Ureter (tissue), 1 donor: Measurements from ENCODE around the gene GEMIN7. TPM values are rescaled to one million over a fixed set of nuclear protein-coding genes. Genes with fewer than 3 reads are reported as not detected.

Source experiments
- DNase-seq: peaks from one replicate; pipeline ENCODE4 v3.0.0-alpha.2; 2020; ENCODE audit warnings: low spot score
- total RNA-seq: library from RNA; stranded (reverse); gene quantifications from one replicate; pipeline ENCODE4 v1.2.4, GENCODE V29; 2023
- donor health status: DM: yes; HTN: yes; CAD: no.

GEMIN7 gene
- total RNA-seq, 1 donor from 2014 or later = 19.9 TPM

- DNase-seq = no peak
Observed at GRCh38 chr19:45090034-45090433, 11.0 kb downstream of the GEMIN7 start.

GRCh38 chr19:45090606-45091005 is 11.5 kb downstream of the GEMIN7 start:
- no peak for DNase-seq

GRCh38 chr19:45091031-45091923 is 12.2 kb downstream of the GEMIN7 start:
- peak; percentile 99 for DNase-seq

GRCh38 chr19:45092747-45093678 is 14.0 kb downstream of the GEMIN7 start, which contains the start of gene PPP1R37:
Gene PPP1R37, plus strand, starts transcription at chr19:45093179. Its CDS starts 147 bp downstream, at chr19:45093326.
- DNase-seq = peak; percentile 95

GRCh38 chr19:45094137-45094536 is 15.1 kb downstream of the GEMIN7 start:
- DNase-seq = no peak

GRCh38 chr19:45094707-45095106 is 15.6 kb downstream of the GEMIN7 start:
- no peak for DNase-seq

- DNase-seq = no peak
Observed at GRCh38 chr19:45095496-45096413, 16.7 kb downstream of the GEMIN7 start.

- no peak for DNase-seq
Observed at GRCh38 chr19:45096700-45097099, 17.6 kb downstream of the GEMIN7 start.

- no peak for DNase-seq
Observed at GRCh38 chr19:45097450-45097775, 18.4 kb downstream of the GEMIN7 start.

GRCh38 chr19:45097776-45098520 is 18.9 kb downstream of the GEMIN7 start:
- peak; percentile 70 for DNase-seq

- no peak for DNase-seq
Observed at GRCh38 chr19:45098521-45099466, 19.7 kb downstream of the GEMIN7 start.

- DNase-seq = peak; percentile 79
Observed at GRCh38 chr19:45099467-45100191, 20.6 kb downstream of the GEMIN7 start.

- DNase-seq = no peak
Observed at GRCh38 chr19:45100201-45100600, 21.1 kb downstream of the GEMIN7 start.

GRCh38 chr19:45100846-45101252 is 21.8 kb downstream of the GEMIN7 start:
- DNase-seq = no peak

GRCh38 chr19:45101806-45102205 is 22.7 kb downstream of the GEMIN7 start:
- DNase-seq = no peak

GRCh38 chr19:45102481-45102880 is 23.4 kb downstream of the GEMIN7 start:
- no peak for DNase-seq

- DNase-seq = no peak
Observed at GRCh38 chr19:45103156-45103507, 24.1 kb downstream of the GEMIN7 start.

GRCh38 chr19:45103508-45104319 is 24.7 kb downstream of the GEMIN7 start:
- DNase-seq = no peak
